Mammary epithelial cell (primary cell): Measurements from ENCODE around the gene ING3.

ENCODE experiments used
- CTCF ChIP-seq, 2 donors: IDR thresholded peaks in 1 of 2; conservative IDR thresholded peaks in 1 of 2; 2 replicates each; pipeline ENCODE4 v1.5.1; 2011 to 2012; ENCODE audit warnings: inconsistent platforms in 2 of 2, low read length in 2 of 2, mild to moderate bottlenecking in 2 of 2, control low read depth in 1 of 2, low read depth in 1 of 2; ENCODE audit not compliant: insufficient read depth in 1 of 2; ENCODE audit errors: extremely low read depth in 1 of 2
- EZH2 ChIP-seq: IDR thresholded peaks from 2 replicates; pipeline ENCODE4 v1.6.1; 2012; ENCODE audit warnings: low read length, inconsistent platforms, borderline replicate concordance

- TF ChIP-seq CTCF (conservative IDR thresholded peaks at IDR 0.05 in 1 of 2, IDR thresholded peaks at IDR 0.05 in 1 of 2; ENCODE audit: extremely low read depth in 1 of 2, insufficient read depth in 1 of 2, low read depth in 1 of 2, low read length in 2 of 2) (no peak), EZH2 (no peak)
These were observed 41.8 kb downstream of the ING3 start for GRCh38 chr7:120992272-120992964.
